ENCODE data around the gene CDK9. TPM values are rescaled to one million over a fixed set of nuclear protein-coding genes. Genes with fewer than 3 reads are reported as not detected.
"Not testable (repeated sequence)": the region's sequence is repeated elsewhere in the genome, so short reads cannot be mapped to it uniquely, and the experiment has no call there.

Gene CDK9
- total RNA-seq, 2 donors from 2014 or later = 104 to 111 TPM

GRCh38 chr9:127755061-127756060 is 30.5 kb upstream of the CDK9 start:
- ATAC-seq (ENCODE audit: insufficient number of reproducible peaks, low FRiP score, low read depth) = no peak
- Histone ChIP-seq H3K4me1 (ENCODE audit: control insufficient read depth in 1 of 2, low read depth in 2 of 2) (peaks cover 0 to 8% of the 10 kb centered on the region in 2 donors), H3K27ac (no peak overlapping the region), H3K4me3 (no peak overlapping the region), H3K9me3 (no peaks in the 10 kb centered on the region), H3K36me3 (peaks cover 6% of the 10 kb centered on the region), H3K27me3 (replicated peaks; ENCODE audit: insufficient read depth) (peaks cover 7% of the 10 kb centered on the region)
- TF ChIP-seq CTCF (IDR thresholded peaks at IDR 0.05) = no peak
- no peak for DNase-seq (ENCODE audit: low spot score)

GRCh38 chr9:127756233-127756632 is 29.6 kb upstream of the CDK9 start:
- H3K27me3 ChIP-seq (replicated peaks; ENCODE audit: insufficient read depth) = peaks cover 7% of the 10 kb centered on the region
- H3K4me3 ChIP-seq = no peak overlapping the region
- no peak for TF ChIP-seq CTCF (IDR thresholded peaks at IDR 0.05)
- no peaks in the 10 kb centered on the region for H3K9me3 ChIP-seq
- ATAC-seq (ENCODE audit: insufficient number of reproducible peaks, low FRiP score, low read depth) (no peak), DNase-seq (ENCODE audit: low spot score) (no peak)
- no peaks in the 10 kb centered on the region for H3K36me3 ChIP-seq
- H3K27ac ChIP-seq = no peak overlapping the region
- H3K4me1 ChIP-seq (ENCODE audit: control insufficient read depth in 1 of 2, low read depth in 2 of 2) = peaks cover 0 to 8% of the 10 kb centered on the region in 2 donors

GRCh38 chr9:127756776-127757175 is 29.1 kb upstream of the CDK9 start:
- H3K9me3 ChIP-seq; H3K36me3 ChIP-seq; H3K27me3 ChIP-seq (replicated peaks; ENCODE audit: insufficient read depth); ATAC-seq (ENCODE audit: insufficient number of reproducible peaks, low FRiP score, low read depth); H3K4me1 ChIP-seq (ENCODE audit: control insufficient read depth in 1 of 2, low read depth in 2 of 2); H3K27ac ChIP-seq; H3K4me3 ChIP-seq; DNase-seq (ENCODE audit: low spot score): not testable (repeated sequence)

GRCh38 chr9:127758843-127759242 is 27.0 kb upstream of the CDK9 start:
- peaks cover 3% of the 10 kb centered on the region for H3K27me3 ChIP-seq (replicated peaks; ENCODE audit: insufficient read depth)
- H3K36me3 ChIP-seq = no peaks in the 10 kb centered on the region
- peaks cover 0 to 8% of the 10 kb centered on the region in 2 donors for H3K4me1 ChIP-seq (ENCODE audit: control insufficient read depth in 1 of 2, low read depth in 2 of 2)
- H3K4me3 ChIP-seq = no peak overlapping the region
- no peak for TF ChIP-seq CTCF (IDR thresholded peaks at IDR 0.05)
- DNase-seq (ENCODE audit: low spot score) (no peak), ATAC-seq (ENCODE audit: insufficient number of reproducible peaks, low FRiP score, low read depth) (no peak)
- H3K9me3 ChIP-seq = no peaks in the 10 kb centered on the region
- no peak overlapping the region for H3K27ac ChIP-seq

GRCh38 chr9:127761061-127761460 is 24.8 kb upstream of the CDK9 start:
- no peaks in the 10 kb centered on the region for H3K4me1 ChIP-seq (ENCODE audit: control insufficient read depth in 1 of 2, low read depth in 2 of 2)
- H3K27ac ChIP-seq = no peak overlapping the region
- no peak for TF ChIP-seq CTCF (IDR thresholded peaks at IDR 0.05)
- H3K4me3 ChIP-seq = no peak overlapping the region
- DNase-seq (ENCODE audit: low spot score) (no peak), ATAC-seq (ENCODE audit: insufficient number of reproducible peaks, low FRiP score, low read depth) (no peak)
- H3K36me3 ChIP-seq = no peaks in the 10 kb centered on the region
- no peaks in the 10 kb centered on the region for H3K27me3 ChIP-seq (replicated peaks; ENCODE audit: insufficient read depth)
- no peaks in the 10 kb centered on the region for H3K9me3 ChIP-seq
